Liver (tissue), 9 donors: ENCODE results near the gene ZFAND2A. TPM values are rescaled to one million over a fixed set of nuclear protein-coding genes. Genes with fewer than 3 reads are reported as not detected.

Source experiments
- DNase-seq: peaks from one replicate; pipeline ENCODE4 v3.0.0-alpha.2; 2017; ENCODE audit warnings: low spot score
- H3K27ac ChIP-seq, 2 donors: one replicate each; pipeline ENCODE4 v1.7.0; 2013; ENCODE audit warnings: inconsistent platforms in 2 of 2, low read length in 2 of 2, control low read depth in 1 of 2, low read depth in 1 of 2, mild to moderate bottlenecking in 1 of 2
- H3K27me3 ChIP-seq, 4 donors: one replicate each; pipeline versions ENCODE4 v1.6.1 to v1.7.0; 2013; ENCODE audit warnings: low read length in 3 of 4, inconsistent platforms in 1 of 4, mild to moderate bottlenecking in 1 of 4, moderate library complexity in 1 of 4; ENCODE audit not compliant: control insufficient read depth in 4 of 4, insufficient read depth in 4 of 4
- H3K36me3 ChIP-seq, 4 donors: one replicate each; pipeline versions ENCODE4 v1.6.1 to v1.7.0; 2013; ENCODE audit warnings: low read length in 3 of 4, mild to moderate bottlenecking in 3 of 4, low read depth in 1 of 4, moderate library complexity in 1 of 4; ENCODE audit not compliant: control insufficient read depth in 4 of 4, insufficient read depth in 3 of 4
- H3K4me1 ChIP-seq, 4 donors: one replicate each; pipeline versions ENCODE4 v1.6.1 to v1.7.0; 2013; ENCODE audit warnings: low read length in 3 of 4, mild to moderate bottlenecking in 3 of 4, moderate library complexity in 1 of 4; ENCODE audit not compliant: control insufficient read depth in 4 of 4, insufficient read depth in 4 of 4
- H3K4me3 ChIP-seq, 3 donors: one replicate each; pipeline versions ENCODE4 v1.6.1 to v1.7.0; 2013; ENCODE audit warnings: low read length in 3 of 3, control low read depth in 1 of 3, low read depth in 1 of 3, mild to moderate bottlenecking in 1 of 3
- H3K9ac ChIP-seq, 2 donors: one replicate each; pipeline ENCODE4 v1.7.0; 2013; ENCODE audit warnings: low read length in 2 of 2, mild to moderate bottlenecking in 2 of 2, moderate library complexity in 2 of 2, control low read depth in 1 of 2, low read depth in 1 of 2
- H3K9me3 ChIP-seq, 4 donors: one replicate each; pipeline versions ENCODE4 v1.6.1 to v1.7.0; 2013; ENCODE audit warnings: low read length in 3 of 4; ENCODE audit not compliant: control insufficient read depth in 4 of 4
- EGR1 ChIP-seq, 2 donors: IDR thresholded peaks; 2 replicates each; pipeline ENCODE4 v1.6.1; 2016 to 2018; ENCODE audit warnings: antibody characterized with exemption in 2 of 2, low read depth in 2 of 2
- FOXA1 ChIP-seq: IDR thresholded peaks from 2 replicates; pipeline ENCODE4 v1.6.1; 2016; ENCODE audit warnings: antibody characterized with exemption
- FOXA2 ChIP-seq: IDR thresholded peaks from 2 replicates; pipeline ENCODE4 v1.6.1; 2016; ENCODE audit warnings: antibody characterized with exemption
- GABPA ChIP-seq, 2 donors: IDR thresholded peaks in 1 of 2; conservative IDR thresholded peaks in 1 of 2; 2 replicates each; pipeline ENCODE4 v1.6.1; 2016; ENCODE audit warnings: antibody characterized with exemption in 2 of 2, mild to moderate bottlenecking in 1 of 2, moderate library complexity in 1 of 2
- HNF4A ChIP-seq, 2 donors: conservative IDR thresholded peaks; 2 replicates each; pipeline ENCODE4 v1.6.1; 2016; ENCODE audit warnings: antibody characterized with exemption in 2 of 2, mild to moderate bottlenecking in 2 of 2
- HNF4G ChIP-seq: IDR thresholded peaks from 2 replicates; pipeline ENCODE4 v1.6.1; 2016; ENCODE audit warnings: antibody characterized with exemption
- NR2F2 ChIP-seq: IDR thresholded peaks from 2 replicates; pipeline ENCODE4 v1.6.1; 2016; ENCODE audit warnings: antibody characterized with exemption
- RAD21 ChIP-seq, 2 donors: IDR thresholded peaks; 2 replicates each; pipeline ENCODE4 v1.6.1; 2016; ENCODE audit warnings: antibody characterized with exemption in 2 of 2, mild to moderate bottlenecking in 2 of 2
- RXRA ChIP-seq, 2 donors: IDR thresholded peaks; 2 replicates each; pipeline ENCODE4 v1.6.1; 2017 to 2018; ENCODE audit warnings: antibody characterized with exemption in 2 of 2, mild to moderate bottlenecking in 1 of 2
- SP1 ChIP-seq: IDR thresholded peaks from 2 replicates; pipeline ENCODE4 v1.6.1; 2018; ENCODE audit warnings: antibody characterized with exemption, mild to moderate bottlenecking
- TAF1 ChIP-seq: conservative IDR thresholded peaks from 2 replicates; pipeline ENCODE4 v1.6.1; 2016; ENCODE audit warnings: antibody characterized with exemption, mild to moderate bottlenecking
- YY1 ChIP-seq: IDR thresholded peaks from 2 replicates; pipeline ENCODE4 v1.6.1; 2016; ENCODE audit warnings: antibody characterized with exemption, mild to moderate bottlenecking
- WGBS: extraction: QIAGEN DNeasy Blood & Tissue Kit; methylation state at CpG from one replicate; pipeline ENCODE4 v1.1.7; 2013; 5-methylcytosine and 5-hydroxymethylcytosine counted together
- polyA plus RNA-seq, 2 donors: library from polyadenylated mRNA; stranded (reverse) in 1 of 2; unstranded in 1 of 2; fragments of 200-250 nt in 1 of 2; fragments of >200 nt in 1 of 2; fragmentation: Nextera tagmentation in 1 of 2; extraction: Ambion mirVana in 1 of 2; gene quantifications; one replicate each; pipeline versions ENCODE4 v1.2.1 to v1.2.3, GENCODE V29; 2013 to 2015
- total RNA-seq, 2 donors: library from RNA; depleted of rRNA; stranded (reverse); fragments of >200 nt; gene quantifications; one replicate each; pipeline ENCODE4 v1.2.3, GENCODE V29; 2014
- TF ChIP-seq, protein P1 (sequence below): IDR thresholded peaks from 2 replicates; pipeline ENCODE4 v1.6.1; 2016; ENCODE audit warnings: antibody characterized with exemption, mild to moderate bottlenecking
- TF ChIP-seq, protein P2 (sequence below): fragments of 150-350 bp; IDR thresholded peaks from 2 replicates; pipeline ENCODE4 v1.5.1; 2017; ENCODE audit warnings: improper control_type of control experiment, low read depth, low read length; ENCODE audit not compliant: missing input control
- TF ChIP-seq, protein P3 (sequence below): IDR thresholded peaks from 2 replicates; pipeline ENCODE4 v1.6.1; 2016; ENCODE audit warnings: antibody characterized with exemption
- TF ChIP-seq, protein P4 (sequence below): IDR thresholded peaks from 2 replicates; pipeline ENCODE4 v1.6.1; 2016; ENCODE audit warnings: antibody characterized with exemption
- TF ChIP-seq, protein P5 (sequence below): IDR thresholded peaks from 2 replicates; pipeline ENCODE4 v1.6.1; 2016; ENCODE audit warnings: antibody characterized with exemption
- donor health status: healthy.
- donor health status: healthy.
- donor health status: healthy.
- donor health status: healthy.
- donor health status: healthy.

ZFAND2A gene
- total and polyA plus RNA-seq, 4 donors: 12.5 to 53.3 (median 33.5) TPM

- Histone ChIP-seq H3K9ac (no peak overlapping the region), H3K36me3 (no peaks in the 10 kb centered on the region), H3K9me3 (no peaks in the 10 kb centered on the region), H3K27me3 (no peaks in the 10 kb centered on the region), H3K4me3 (no peak overlapping the region), H3K27ac (no peak overlapping the region), H3K4me1 (peaks cover 0 to 5% (median 3%) of the 10 kb centered on the region in 4 donors)
- TF ChIP-seq TAF1: no peak
- no peak for TF ChIP-seq NR2F2
- TF ChIP-seq, protein P1, sequence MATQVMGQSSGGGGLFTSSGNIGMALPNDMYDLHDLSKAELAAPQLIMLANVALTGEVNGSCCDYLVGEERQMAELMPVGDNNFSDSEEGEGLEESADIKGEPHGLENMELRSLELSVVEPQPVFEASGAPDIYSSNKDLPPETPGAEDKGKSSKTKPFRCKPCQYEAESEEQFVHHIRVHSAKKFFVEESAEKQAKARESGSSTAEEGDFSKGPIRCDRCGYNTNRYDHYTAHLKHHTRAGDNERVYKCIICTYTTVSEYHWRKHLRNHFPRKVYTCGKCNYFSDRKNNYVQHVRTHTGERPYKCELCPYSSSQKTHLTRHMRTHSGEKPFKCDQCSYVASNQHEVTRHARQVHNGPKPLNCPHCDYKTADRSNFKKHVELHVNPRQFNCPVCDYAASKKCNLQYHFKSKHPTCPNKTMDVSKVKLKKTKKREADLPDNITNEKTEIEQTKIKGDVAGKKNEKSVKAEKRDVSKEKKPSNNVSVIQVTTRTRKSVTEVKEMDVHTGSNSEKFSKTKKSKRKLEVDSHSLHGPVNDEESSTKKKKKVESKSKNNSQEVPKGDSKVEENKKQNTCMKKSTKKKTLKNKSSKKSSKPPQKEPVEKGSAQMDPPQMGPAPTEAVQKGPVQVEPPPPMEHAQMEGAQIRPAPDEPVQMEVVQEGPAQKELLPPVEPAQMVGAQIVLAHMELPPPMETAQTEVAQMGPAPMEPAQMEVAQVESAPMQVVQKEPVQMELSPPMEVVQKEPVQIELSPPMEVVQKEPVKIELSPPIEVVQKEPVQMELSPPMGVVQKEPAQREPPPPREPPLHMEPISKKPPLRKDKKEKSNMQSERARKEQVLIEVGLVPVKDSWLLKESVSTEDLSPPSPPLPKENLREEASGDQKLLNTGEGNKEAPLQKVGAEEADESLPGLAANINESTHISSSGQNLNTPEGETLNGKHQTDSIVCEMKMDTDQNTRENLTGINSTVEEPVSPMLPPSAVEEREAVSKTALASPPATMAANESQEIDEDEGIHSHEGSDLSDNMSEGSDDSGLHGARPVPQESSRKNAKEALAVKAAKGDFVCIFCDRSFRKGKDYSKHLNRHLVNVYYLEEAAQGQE: no peak
- no peak for TF ChIP-seq EGR1 (IDR thresholded peaks at IDR 0.05; ENCODE audit: low read depth in 2 of 2)
- TF ChIP-seq, protein P2, sequence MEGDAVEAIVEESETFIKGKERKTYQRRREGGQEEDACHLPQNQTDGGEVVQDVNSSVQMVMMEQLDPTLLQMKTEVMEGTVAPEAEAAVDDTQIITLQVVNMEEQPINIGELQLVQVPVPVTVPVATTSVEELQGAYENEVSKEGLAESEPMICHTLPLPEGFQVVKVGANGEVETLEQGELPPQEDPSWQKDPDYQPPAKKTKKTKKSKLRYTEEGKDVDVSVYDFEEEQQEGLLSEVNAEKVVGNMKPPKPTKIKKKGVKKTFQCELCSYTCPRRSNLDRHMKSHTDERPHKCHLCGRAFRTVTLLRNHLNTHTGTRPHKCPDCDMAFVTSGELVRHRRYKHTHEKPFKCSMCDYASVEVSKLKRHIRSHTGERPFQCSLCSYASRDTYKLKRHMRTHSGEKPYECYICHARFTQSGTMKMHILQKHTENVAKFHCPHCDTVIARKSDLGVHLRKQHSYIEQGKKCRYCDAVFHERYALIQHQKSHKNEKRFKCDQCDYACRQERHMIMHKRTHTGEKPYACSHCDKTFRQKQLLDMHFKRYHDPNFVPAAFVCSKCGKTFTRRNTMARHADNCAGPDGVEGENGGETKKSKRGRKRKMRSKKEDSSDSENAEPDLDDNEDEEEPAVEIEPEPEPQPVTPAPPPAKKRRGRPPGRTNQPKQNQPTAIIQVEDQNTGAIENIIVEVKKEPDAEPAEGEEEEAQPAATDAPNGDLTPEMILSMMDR: no peak
- no peak for TF ChIP-seq HNF4G
- TF ChIP-seq HNF4A (conservative IDR thresholded peaks at IDR 0.05): no peak
- no peak for TF ChIP-seq YY1
- TF ChIP-seq, protein P3, sequence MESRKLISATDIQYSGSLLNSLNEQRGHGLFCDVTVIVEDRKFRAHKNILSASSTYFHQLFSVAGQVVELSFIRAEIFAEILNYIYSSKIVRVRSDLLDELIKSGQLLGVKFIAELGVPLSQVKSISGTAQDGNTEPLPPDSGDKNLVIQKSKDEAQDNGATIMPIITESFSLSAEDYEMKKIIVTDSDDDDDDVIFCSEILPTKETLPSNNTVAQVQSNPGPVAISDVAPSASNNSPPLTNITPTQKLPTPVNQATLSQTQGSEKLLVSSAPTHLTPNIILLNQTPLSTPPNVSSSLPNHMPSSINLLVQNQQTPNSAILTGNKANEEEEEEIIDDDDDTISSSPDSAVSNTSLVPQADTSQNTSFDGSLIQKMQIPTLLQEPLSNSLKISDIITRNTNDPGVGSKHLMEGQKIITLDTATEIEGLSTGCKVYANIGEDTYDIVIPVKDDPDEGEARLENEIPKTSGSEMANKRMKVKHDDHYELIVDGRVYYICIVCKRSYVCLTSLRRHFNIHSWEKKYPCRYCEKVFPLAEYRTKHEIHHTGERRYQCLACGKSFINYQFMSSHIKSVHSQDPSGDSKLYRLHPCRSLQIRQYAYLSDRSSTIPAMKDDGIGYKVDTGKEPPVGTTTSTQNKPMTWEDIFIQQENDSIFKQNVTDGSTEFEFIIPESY: no peak
- no peak for TF ChIP-seq FOXA1
- TF ChIP-seq, protein P4, sequence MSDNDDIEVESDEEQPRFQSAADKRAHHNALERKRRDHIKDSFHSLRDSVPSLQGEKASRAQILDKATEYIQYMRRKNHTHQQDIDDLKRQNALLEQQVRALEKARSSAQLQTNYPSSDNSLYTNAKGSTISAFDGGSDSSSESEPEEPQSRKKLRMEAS: no peak
- TF ChIP-seq SP1: no peak
- TF ChIP-seq, protein P5, sequence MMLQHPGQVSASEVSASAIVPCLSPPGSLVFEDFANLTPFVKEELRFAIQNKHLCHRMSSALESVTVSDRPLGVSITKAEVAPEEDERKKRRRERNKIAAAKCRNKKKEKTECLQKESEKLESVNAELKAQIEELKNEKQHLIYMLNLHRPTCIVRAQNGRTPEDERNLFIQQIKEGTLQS: no peak
- no peak for TF ChIP-seq GABPA (IDR thresholded peaks at IDR 0.05 in 1 of 2, conservative IDR thresholded peaks at IDR 0.05 in 1 of 2)
- TF ChIP-seq RAD21 (IDR thresholded peaks at IDR 0.05): no peak
- no peak for TF ChIP-seq RXRA (IDR thresholded peaks at IDR 0.05)
- TF ChIP-seq FOXA2: no peak
- DNase-seq: no peak
- WGBS: 97% methylated on average over 13 of the region's 13 CpGs
These were observed 30.6 kb downstream of the ZFAND2A start for GRCh38 chr7:1129431-1129830.

GRCh38 chr7:1127001-1127400 lies 33.0 kb downstream of the ZFAND2A start:
- WGBS: 97% methylated on average over 7 of the region's 7 CpGs
- DNase-seq: no peak
- Histone ChIP-seq H3K4me1 (peaks cover 0 to 13% (median 8%) of the 10 kb centered on the region in 4 donors), H3K4me3 (no peak overlapping the region), H3K9ac (no peak overlapping the region), H3K36me3 (no peaks in the 10 kb centered on the region), H3K27ac (no peak overlapping the region), H3K27me3 (no peaks in the 10 kb centered on the region), H3K9me3 (no peaks in the 10 kb centered on the region)
- TF ChIP-seq, protein P4: no peak
- TF ChIP-seq, protein P5: no peak
- TF ChIP-seq, protein P2: no peak
